Breast epithelium (tissue), 4 donors: ENCODE results near the gene NEDD4L. TPM values are rescaled to one million over a fixed set of nuclear protein-coding genes. Genes with fewer than 3 reads are reported as not detected.

Experiments used
- DNase-seq, 2 donors: peaks; one replicate each; pipeline ENCODE4 v3.0.0-alpha.2; 2019; ENCODE audit warnings: low spot score in 2 of 2
- H3K27ac ChIP-seq, 2 donors: fragments of 200-600 bp; sonication (generic) in 1 of 2; one replicate each; pipeline ENCODE4 v1.5.1; 2016 to 2019; ENCODE audit warnings: mild to moderate bottlenecking in 1 of 2
- H3K27me3 ChIP-seq, 2 donors: fragments of 200-600 bp; sonication (generic) in 1 of 2; one replicate each; pipeline versions ENCODE4 v1.5.1 to v1.6.0; 2017 to 2019; ENCODE audit warnings: control low read depth in 1 of 2, mild to moderate bottlenecking in 1 of 2
- H3K36me3 ChIP-seq: fragments of 200-600 bp; one replicate; pipeline ENCODE4 v1.5.1; 2019
- H3K4me1 ChIP-seq, 2 donors: fragments of 200-600 bp; sonication (generic); one replicate each; pipeline ENCODE4 v1.5.1; 2016 to 2019; ENCODE audit warnings: control low read depth in 1 of 2
- H3K4me3 ChIP-seq, 3 donors: fragments of 200-600 bp; sonication (generic); 1 replicate in 2 of 3; 2 replicates in 1 of 3; pipeline ENCODE4 v1.5.1; 2016 to 2019; ENCODE audit warnings: mild to moderate bottlenecking in 3 of 3, moderate library complexity in 2 of 3
- H3K9me3 ChIP-seq, 2 donors: fragments of 200-600 bp; sonication (generic) in 1 of 2; one replicate each; pipeline ENCODE4 v1.5.1; 2016 to 2019; ENCODE audit warnings: control low read depth in 1 of 2
- CTCF ChIP-seq, 3 donors: fragments of 450-650 bp; IDR thresholded peaks; one replicate each; pipeline ENCODE4 v1.5.1; 2016 to 2017; ENCODE audit warnings: antibody characterized with exemption in 3 of 3, mild to moderate bottlenecking in 3 of 3, moderate library complexity in 3 of 3
- POLR2A ChIP-seq: fragments of 450-650 bp; IDR thresholded peaks from one replicate; pipeline ENCODE4 v1.6.1; 2016; ENCODE audit warnings: antibody characterized with exemption, mild to moderate bottlenecking, moderate library complexity
- POLR2AphosphoS5 ChIP-seq, 3 donors: sonication (generic); formaldehyde crosslinking; IDR thresholded peaks; one replicate each; pipeline ENCODE4 v1.6.1; 2017; ENCODE audit warnings: antibody characterized with exemption in 3 of 3
- intact Hi-C: fragments of 100-400 bp; cut with DNase I; formaldehyde crosslinking; loops from one replicate; pipeline ENCODE4 v1.15.1; 2023; ENCODE audit warnings: low total_unique reads
- total RNA-seq, 3 donors: library from RNA; depleted of rRNA; stranded (reverse); fragments of >200 nt; gene quantifications; one replicate each; pipeline ENCODE4 v1.1.0, GENCODE V29; 2016

The NEDD4L gene
- total RNA-seq, 3 donors from 2014 or later: 26.2 to 162 (median 106) TPM

GRCh38 chr18:58106289-58107070, 62.5 kb downstream of the NEDD4L start:
- TF ChIP-seq POLR2AphosphoS5 (IDR thresholded peaks at IDR 0.05) (no peak), POLR2A (no peak), CTCF (IDR thresholded peaks at IDR 0.05) (no peak)
- Histone ChIP-seq H3K36me3 (no peaks in the 10 kb centered on the region), H3K4me3 (no peak overlapping the region), H3K27ac (no peak overlapping the region), H3K27me3 (no peaks in the 10 kb centered on the region), H3K9me3 (no peaks in the 10 kb centered on the region), H3K4me1 (no peaks in the 10 kb centered on the region)
- intact Hi-C loops: no loop called here
- DNase-seq: no peak

- Histone ChIP-seq H3K36me3 (no peaks in the 10 kb centered on the region), H3K9me3 (no peaks in the 10 kb centered on the region), H3K27me3 (no peaks in the 10 kb centered on the region), H3K4me3 (no peak overlapping the region), H3K27ac (no peak overlapping the region), H3K4me1 (no peaks in the 10 kb centered on the region)
- no peak for DNase-seq
- no peak for TF ChIP-seq CTCF (IDR thresholded peaks at IDR 0.05)
- no peak for TF ChIP-seq POLR2A
- TF ChIP-seq POLR2AphosphoS5 (IDR thresholded peaks at IDR 0.05): no peak
- intact Hi-C loops: no loop called here
Observed at GRCh38 chr18:58109256-58109655, 65.2 kb downstream of the NEDD4L start.

GRCh38 chr18:58110398-58110797, 66.4 kb downstream of the NEDD4L start:
- H3K36me3 ChIP-seq: no peaks in the 10 kb centered on the region
- TF ChIP-seq POLR2A (no peak), CTCF (IDR thresholded peaks at IDR 0.05) (no peak), POLR2AphosphoS5 (IDR thresholded peaks at IDR 0.05) (no peak)
- no peak for DNase-seq
- no peak overlapping the region for H3K27ac ChIP-seq
- H3K4me1 ChIP-seq: no peaks in the 10 kb centered on the region
- no peak overlapping the region for H3K4me3 ChIP-seq
- H3K9me3 ChIP-seq: no peaks in the 10 kb centered on the region
- intact Hi-C loops: no loop called here
- no peaks in the 10 kb centered on the region for H3K27me3 ChIP-seq

GRCh38 chr18:58112174-58112573, 68.1 kb downstream of the NEDD4L start:
- Histone ChIP-seq H3K9me3 (no peaks in the 10 kb centered on the region), H3K27ac (no peak overlapping the region), H3K27me3 (no peaks in the 10 kb centered on the region), H3K36me3 (no peaks in the 10 kb centered on the region), H3K4me1 (no peaks in the 10 kb centered on the region), H3K4me3 (no peak overlapping the region)
- no peak for TF ChIP-seq CTCF (IDR thresholded peaks at IDR 0.05)
- no peak for TF ChIP-seq POLR2A
- TF ChIP-seq POLR2AphosphoS5 (IDR thresholded peaks at IDR 0.05): no peak
- intact Hi-C loops: no loop called here
- DNase-seq: no peak

- Histone ChIP-seq H3K4me1 (no peaks in the 10 kb centered on the region), H3K36me3 (no peaks in the 10 kb centered on the region), H3K4me3 (no peak overlapping the region), H3K27me3 (no peaks in the 10 kb centered on the region), H3K9me3 (no peaks in the 10 kb centered on the region), H3K27ac (no peak overlapping the region)
- intact Hi-C loops: no loop called here
- no peak for DNase-seq
- no peak for TF ChIP-seq POLR2AphosphoS5 (IDR thresholded peaks at IDR 0.05)
- TF ChIP-seq POLR2A: no peak
- TF ChIP-seq CTCF (IDR thresholded peaks at IDR 0.05): no peak
Observed at GRCh38 chr18:58113337-58113736, 69.3 kb downstream of the NEDD4L start.
